GM13977 (cell line): Measurements from ENCODE around the gene TTC7B.

ENCODE experiments used
- DNase-seq: peaks from one replicate; pipeline ENCODE4 v3.0.0; 2012; ENCODE audit warnings: low spot score
- CTCF ChIP-seq: IDR thresholded peaks from 2 replicates; pipeline ENCODE4 v1.5.1; 2012; ENCODE audit warnings: mild to moderate bottlenecking, control low read depth; ENCODE audit not compliant: insufficient read depth; ENCODE audit errors: extremely low read depth, missing control alignments
- in situ Hi-C: fragments of 300-500 bp; cut with MboI; formaldehyde crosslinking; loops from one replicate; pipeline ENCODE4 v1.12.0; 2022; ENCODE audit warnings: low sequenced_read_pairs, low pct_unique_long_range_greater_than_20kb, mixed read lengths, inconsistent platforms; ENCODE audit not compliant: unreplicated experiment

The TTC7B gene

DNA sequence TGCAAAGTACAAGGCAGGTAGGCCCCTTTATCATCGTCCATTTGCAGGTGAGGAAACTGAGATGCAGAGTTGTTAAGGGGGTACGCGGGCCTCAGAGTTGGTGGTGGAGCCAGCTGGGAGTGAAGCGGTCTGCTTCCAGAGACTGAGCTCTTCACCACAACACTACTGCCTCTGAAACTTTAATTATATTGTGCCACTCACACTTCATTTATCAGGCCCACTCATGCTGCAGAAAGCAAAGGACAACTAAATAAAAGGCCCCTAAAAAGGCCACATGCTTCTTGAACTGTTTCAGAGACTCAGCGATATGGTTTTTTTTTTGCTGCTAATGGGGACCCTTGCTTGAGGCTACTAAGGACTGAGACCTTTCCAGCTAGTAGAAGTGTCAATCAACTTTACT, 153.1 kb downstream of the TTC7B start:
- no peak for TF ChIP-seq CTCF
- in situ Hi-C loops = no loop called here
- DNase-seq = no peak

DNA sequence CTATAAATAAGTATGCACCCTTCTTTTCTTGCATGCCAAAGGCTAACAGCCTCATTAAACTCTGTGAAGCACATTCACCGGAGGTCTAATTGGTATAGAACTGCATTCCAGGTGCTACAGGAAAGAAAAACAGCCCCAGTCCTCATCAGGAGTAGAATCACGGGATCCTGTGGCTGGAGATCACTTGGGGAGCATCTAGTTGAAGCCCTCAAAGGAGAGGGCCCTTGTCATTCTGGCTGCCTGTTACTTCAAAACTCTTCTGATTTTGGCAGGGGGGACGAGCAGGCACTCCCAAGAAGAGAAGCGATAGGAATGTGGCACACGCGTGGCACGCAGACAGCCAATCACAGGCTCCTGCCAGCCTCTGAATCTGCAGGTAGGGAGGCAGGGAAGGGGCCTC, 154.4 kb downstream of the TTC7B start:
- in situ Hi-C loops = no loop called here
- no peak for DNase-seq
- TF ChIP-seq CTCF = no peak

DNA sequence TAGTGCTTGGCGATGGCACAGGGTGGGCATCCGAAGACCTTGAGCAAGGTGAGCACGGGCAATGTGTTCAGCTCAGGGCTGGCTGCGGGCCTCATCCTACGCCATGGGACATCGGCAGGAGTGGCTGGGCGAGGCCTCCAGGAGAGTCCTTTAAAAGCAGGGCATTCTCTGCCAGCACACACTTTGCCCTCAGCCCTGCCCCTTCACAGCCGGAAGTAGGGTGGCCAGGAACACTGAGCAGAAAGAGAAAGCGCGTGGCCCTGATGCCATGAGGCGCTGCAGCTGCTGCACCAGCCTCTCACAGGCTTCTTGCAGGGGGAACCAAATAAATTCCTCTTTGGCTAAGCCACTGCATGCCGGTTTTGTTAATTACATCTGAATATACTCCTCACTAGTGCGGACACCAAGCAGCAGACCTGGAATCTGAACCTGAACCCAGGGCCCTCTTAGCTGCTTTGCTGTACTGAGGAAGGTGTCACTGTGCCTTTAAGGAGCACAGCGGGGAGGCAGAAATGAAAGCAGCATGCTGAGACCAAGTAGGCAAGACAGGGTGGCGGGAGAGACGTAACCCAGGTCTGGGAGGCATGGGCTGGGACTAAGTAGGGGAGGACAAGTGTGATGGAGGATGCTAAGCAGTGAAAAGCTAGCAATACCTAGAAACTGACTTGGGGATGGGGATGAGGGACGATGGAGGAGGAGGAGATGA, 155.2 kb downstream of the TTC7B start:
- TF ChIP-seq CTCF = no peak
- in situ Hi-C loops = no loop called here
- DNase-seq = no peak

DNA sequence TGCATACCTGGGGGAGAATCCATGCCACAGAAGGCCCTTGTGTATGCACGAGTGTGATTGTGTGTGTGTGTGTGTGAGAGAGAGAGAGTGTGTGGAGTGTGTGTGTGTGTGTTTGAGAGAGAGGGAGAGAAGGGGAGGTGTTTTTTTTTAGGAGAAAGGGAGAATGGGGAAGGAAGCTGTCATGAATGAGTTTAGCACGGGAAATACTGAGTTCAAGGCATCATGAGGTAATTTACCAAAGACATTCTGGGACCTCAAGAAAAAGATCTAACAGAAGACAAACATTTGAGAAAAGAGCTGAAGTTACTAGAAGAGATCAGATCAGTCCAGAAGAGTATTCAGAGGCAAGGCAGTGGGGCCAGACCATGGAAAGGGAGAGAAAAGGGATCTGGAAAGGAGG, 157.1 kb downstream of the TTC7B start:
- in situ Hi-C loops = no loop called here
- DNase-seq = no peak
- TF ChIP-seq CTCF = no peak

DNA sequence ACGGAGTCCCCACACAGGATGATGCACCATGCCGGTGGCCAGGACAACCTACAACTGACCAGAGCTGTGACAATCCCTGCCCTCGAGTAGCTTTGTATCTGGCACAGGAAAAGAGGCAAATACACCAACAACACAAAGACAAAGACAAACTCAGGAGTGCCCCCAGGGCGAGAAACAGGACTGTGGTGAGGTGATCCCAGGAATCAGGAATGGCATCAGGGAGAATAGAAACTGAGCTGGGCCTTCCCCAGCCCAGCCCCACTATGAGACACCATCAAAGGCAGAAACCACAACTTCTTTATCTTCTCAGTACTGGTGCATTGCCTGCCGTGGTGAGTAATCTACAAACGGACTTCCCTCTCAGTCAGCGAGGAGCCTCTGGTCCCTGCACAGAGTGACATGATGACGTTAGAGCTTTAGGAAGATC, 157.7 kb downstream of the TTC7B start:
- TF ChIP-seq CTCF = no peak
- peak; percentile 20 for DNase-seq
- in situ Hi-C loops = no loop called here

- DNase-seq = no peak
- TF ChIP-seq CTCF = no peak
- in situ Hi-C loops = no loop called here
These were observed 159.3 kb downstream of the TTC7B start for GRCh38 chr14:90656973-90657372.
